Stimulated activated CD4-positive, alpha-beta T cell treated with anti-CD3 and anti-CD28 coated beads, Interleukin-2, amount 100 ng/mL, for 4 hours (primary cell): ENCODE measurements around the gene FAM174C.
"Not testable (repeated sequence)": the region's sequence is repeated elsewhere in the genome, so short reads cannot be mapped to it uniquely, and the experiment has no call there.

Experiments used
- DNase-seq: peaks from one replicate; pipeline ENCODE4 v3.0.0-alpha.2; 2020; ENCODE audit warnings: low read depth

The FAM174C gene

GRCh38 chr19:1300744-1301490, 25.6 kb downstream of the FAM174C start:
- no peak for DNase-seq

- no peak for DNase-seq
Observed at GRCh38 chr19:1302533-1303239, 27.4 kb downstream of the FAM174C start.

- no peak for DNase-seq
Observed at GRCh38 chr19:1304197-1304924, 29.0 kb downstream of the FAM174C start.

GRCh38 chr19:1305354-1305753, 30.0 kb downstream of the FAM174C start:
- not testable (repeated sequence) for DNase-seq

- no peak for DNase-seq
Observed at GRCh38 chr19:1307320-1307719, 32.0 kb downstream of the FAM174C start.

GRCh38 chr19:1307755-1308303, 32.5 kb downstream of the FAM174C start:
- no peak for DNase-seq

- DNase-seq = no peak
Observed at GRCh38 chr19:1308718-1309117, 33.4 kb downstream of the FAM174C start.

- no peak for DNase-seq
Observed at GRCh38 chr19:1309977-1310852, 34.9 kb downstream of the FAM174C start.

GRCh38 chr19:1310853-1311180, 35.5 kb downstream of the FAM174C start:
- DNase-seq = no peak

GRCh38 chr19:1311543-1312091, 36.3 kb downstream of the FAM174C start:
- DNase-seq = no peak

- DNase-seq = no peak
Observed at GRCh38 chr19:1312767-1313694, 37.7 kb downstream of the FAM174C start.

- DNase-seq = no peak
Observed at GRCh38 chr19:1313695-1314613, 38.6 kb downstream of the FAM174C start.

- DNase-seq = no peak
Observed at GRCh38 chr19:1315470-1316166, 40.3 kb downstream of the FAM174C start.

- DNase-seq = no peak
Observed at GRCh38 chr19:1316466-1316865, 41.1 kb downstream of the FAM174C start.

- DNase-seq = no peak
Observed at GRCh38 chr19:1317274-1318003, 42.1 kb downstream of the FAM174C start.

- no peak for DNase-seq
Observed at GRCh38 chr19:1318678-1319471, 43.5 kb downstream of the FAM174C start.

- not testable (repeated sequence) for DNase-seq
Observed at GRCh38 chr19:1320282-1320650, 44.9 kb downstream of the FAM174C start.
